Keratinocyte (primary cell): ENCODE measurements around the gene NANOS3. TPM values are rescaled to one million over a fixed set of nuclear protein-coding genes. Genes with fewer than 3 reads are reported as not detected.

Source experiments
- DNase-seq: peaks from one replicate; pipeline ENCODE4 v3.0.0-alpha.2; 2011; ENCODE audit warnings: low read depth, missing footprints, low spot score
- FAIRE-seq: peaks from 2 replicates; lab custom pipeline; 2011; peaks lifted over from hg19 to GRCh38; lab: Jason Lieb, UNC
- H2AFZ ChIP-seq: 2 replicates; pipeline ENCODE4 v1.6.0; 2012; ENCODE audit warnings: low read length, control low read depth, inconsistent platforms; ENCODE audit not compliant: control insufficient read depth
- H3K27ac ChIP-seq: 2 replicates; pipeline ENCODE4 v1.5.1; 2011; ENCODE audit warnings: low read length; ENCODE audit not compliant: control insufficient read depth, insufficient read depth
- H3K27me3 ChIP-seq: 3 replicates; pipeline ENCODE4 v1.6.0; 2011; ENCODE audit warnings: low read length; ENCODE audit not compliant: control insufficient read depth, insufficient read depth; ENCODE audit errors: extremely low read depth
- H3K36me3 ChIP-seq, 2 experiments: 2 replicates in 1 of 2; 3 replicates in 1 of 2; pipeline ENCODE4 v1.5.1; 2011; ENCODE audit warnings: low read length in 2 of 2, mild to moderate bottlenecking in 1 of 2; ENCODE audit not compliant: control insufficient read depth in 2 of 2, insufficient read depth in 2 of 2; ENCODE audit errors: extremely low read depth in 1 of 2
- H3K4me1 ChIP-seq: 3 replicates; pipeline ENCODE4 v1.5.1; 2011; ENCODE audit warnings: low read length; ENCODE audit not compliant: control insufficient read depth, insufficient read depth; ENCODE audit errors: extremely low read depth
- H3K4me2 ChIP-seq: 3 replicates; pipeline ENCODE4 v1.6.0; 2011; ENCODE audit warnings: low read depth, low read length; ENCODE audit not compliant: control insufficient read depth, insufficient read depth; ENCODE audit errors: extremely low read depth
- H3K4me3 ChIP-seq, 3 experiments: fragments of 200-600 bp in 1 of 3; sonication (generic) in 1 of 3; 2 replicates in 2 of 3; 3 replicates in 1 of 3; pipeline ENCODE4 v1.5.1; 2011 to 2016; ENCODE audit warnings: low read length in 3 of 3, mild to moderate bottlenecking in 3 of 3, control low read depth in 2 of 3, inconsistent platforms in 1 of 3, low read depth in 1 of 3, mixed read lengths in 1 of 3, mixed run types in 1 of 3, moderate library complexity in 1 of 3; ENCODE audit not compliant: control insufficient read depth in 2 of 3, insufficient read depth in 2 of 3; ENCODE audit errors: extremely low read depth in 1 of 3
- H3K79me2 ChIP-seq: 2 replicates; pipeline ENCODE4 v1.6.0; 2012; ENCODE audit warnings: low read length; ENCODE audit not compliant: control insufficient read depth, insufficient read depth
- H3K9ac ChIP-seq: 3 replicates; pipeline ENCODE4 v1.6.0; 2011; ENCODE audit warnings: low read length; ENCODE audit not compliant: control insufficient read depth, insufficient read depth; ENCODE audit errors: extremely low read depth
- H3K9me1 ChIP-seq: 3 replicates; pipeline ENCODE4 v1.6.0; 2011; ENCODE audit warnings: low read length; ENCODE audit not compliant: control insufficient read depth, insufficient read depth; ENCODE audit errors: extremely low read depth
- H3K9me3 ChIP-seq: 2 replicates; pipeline ENCODE4 v1.5.1; 2012; ENCODE audit warnings: low read depth, low read length; ENCODE audit not compliant: control insufficient read depth
- H4K20me1 ChIP-seq: 3 replicates; pipeline ENCODE4 v1.6.0; 2011; ENCODE audit warnings: low read length; ENCODE audit not compliant: control insufficient read depth, insufficient read depth; ENCODE audit errors: extremely low read depth
- CTCF ChIP-seq, 3 experiments: IDR thresholded peaks in 1 of 3; conservative IDR thresholded peaks in 1 of 3; optimal IDR thresholded peaks in 1 of 3; 2 replicates in 2 of 3; 3 replicates in 1 of 3; pipeline versions ENCODE3 to v1.5.1; 2011; ENCODE audit warnings: low read length in 3 of 3, mild to moderate bottlenecking in 3 of 3, moderate library complexity in 2 of 3, control low read depth in 1 of 3, inconsistent platforms in 1 of 3; ENCODE audit not compliant: insufficient read depth in 2 of 3; ENCODE audit errors: extremely low read depth in 1 of 3
- EZH2 ChIP-seq: IDR thresholded peaks from one replicate; pipeline ENCODE4 v1.6.1; 2012; ENCODE audit warnings: inconsistent platforms, mild to moderate bottlenecking, low read length, moderate library complexity
- dilution Hi-C: fragments of 300-500 bp; cut with MboI; formaldehyde crosslinking; loops from one replicate; pipeline ENCODE4 v1.7.0; 2020; ENCODE audit warnings: low sequenced_read_pairs; ENCODE audit not compliant: extremely low pct_ligation_motif_present
- polyA plus RNA-seq, 5 experiments: library from polyadenylated mRNA; depleted of rRNA in 3 of 5; stranded (reverse) in 3 of 5; stranded (forward) in 1 of 5; unstranded in 1 of 5; fragments of >200 nt; gene quantifications; 1 replicate in 1 of 5; 2 replicates in 3 of 5; 3 replicates in 1 of 5; pipeline versions ENCODE4 v1.2.1 to v1.2.3, GENCODE V29; 2011 to 2012; ENCODE audit warnings: missing spikeins in 2 of 5, low read depth in 1 of 5, low replicate concordance in 1 of 5

Gene NANOS3
- polyA plus RNA-seq, 1 donor (not counting 4 experiments of a cell fraction or from before 2014, with no cell fraction given), result 0.18 TPM

DNA sequence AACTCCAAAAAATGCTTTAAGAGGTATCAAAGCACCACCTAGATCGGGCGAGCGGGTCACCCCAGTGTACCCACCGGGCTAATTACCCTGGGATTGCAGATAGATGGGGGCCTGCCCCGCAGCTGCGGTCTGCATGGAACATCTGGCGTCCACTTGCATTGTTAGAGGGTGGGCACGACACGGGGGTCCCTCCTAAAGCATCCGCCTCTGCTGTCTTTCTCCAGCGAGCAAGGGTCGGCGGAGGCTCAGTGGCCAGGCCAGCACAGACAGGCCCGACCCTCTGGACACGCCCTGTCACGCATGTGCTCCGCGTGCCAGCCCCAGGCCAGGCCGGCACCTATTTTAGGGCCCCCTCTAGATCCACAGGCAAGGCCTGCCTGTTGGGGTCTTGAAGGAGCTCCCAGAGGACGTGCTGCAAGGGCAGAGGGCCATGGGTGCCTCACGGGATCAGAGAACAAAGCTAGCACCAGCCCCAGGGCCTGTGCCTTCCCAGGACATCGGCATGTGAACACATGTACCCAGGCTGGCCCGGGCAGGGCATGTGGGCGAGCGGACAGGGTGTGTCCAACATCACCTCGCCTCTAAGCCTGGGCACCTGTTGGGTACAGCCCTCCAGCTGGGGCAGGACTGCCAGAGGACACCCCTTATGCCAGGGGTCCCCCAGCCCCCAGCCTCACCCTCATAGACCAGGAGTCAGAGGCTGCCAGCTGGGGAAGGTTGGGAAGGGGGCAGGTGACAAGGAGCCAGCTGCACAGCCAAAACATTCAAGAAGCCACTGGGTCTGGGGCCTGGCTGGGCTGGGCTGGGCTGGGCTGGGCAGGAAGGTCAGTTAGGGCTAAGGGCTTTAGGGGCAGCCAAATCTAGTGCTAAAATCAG, 35.6 kb upstream of the NANOS3 start:
- H3K9ac ChIP-seq, result peak overlapping the region; percentile 99
- peaks cover 27 to 37% of the 10 kb centered on the region in 2 experiments for H3K36me3 ChIP-seq
- H3K4me2 ChIP-seq, result peak overlapping the region; percentile 93
- peak overlapping the region; percentile 88 to 98 (median 97) for H3K4me3 ChIP-seq
- H3K9me1 ChIP-seq, result no peaks in the 10 kb centered on the region
- H3K27me3 ChIP-seq, result no peaks in the 10 kb centered on the region
- dilution Hi-C loops, result no loop called here
- no peak for DNase-seq
- TF ChIP-seq EZH2, result no peak
- TF ChIP-seq CTCF (optimal IDR thresholded peaks at IDR 0.05 in 1 of 3, IDR thresholded peaks at IDR 0.05 in 1 of 3, conservative IDR thresholded peaks at IDR 0.05 in 1 of 3; ENCODE audit: extremely low read depth in 1 of 3, insufficient read depth in 2 of 3, low read length in 3 of 3), result no peak
- H3K4me1 ChIP-seq, result peaks cover 43% of the 10 kb centered on the region
- H2AFZ ChIP-seq, result no peak overlapping the region
- no peaks in the 10 kb centered on the region for H3K9me3 ChIP-seq
- FAIRE-seq, result no peak
- H3K79me2 ChIP-seq, result peaks cover 54% of the 10 kb centered on the region
- peaks cover 37% of the 10 kb centered on the region for H4K20me1 ChIP-seq
- peak overlapping the region; percentile 96 for H3K27ac ChIP-seq

DNA sequence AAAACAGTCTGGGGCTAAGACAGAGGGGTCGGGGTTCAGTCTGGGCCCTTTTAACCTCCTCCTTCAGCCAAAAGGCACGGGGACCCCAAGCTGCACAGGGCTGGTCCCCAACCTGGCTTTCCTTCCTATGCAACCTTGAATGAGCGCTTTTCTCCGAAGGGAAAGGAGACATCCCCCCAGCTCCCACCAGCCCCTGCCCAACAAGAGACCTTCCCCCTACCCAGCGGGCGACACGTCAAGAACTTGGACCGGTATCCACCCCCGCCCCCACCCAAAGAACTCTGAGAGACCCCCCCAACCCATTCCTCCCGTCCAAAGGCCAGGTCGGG, 35.0 kb upstream of the NANOS3 start:
- Histone ChIP-seq H3K4me2 (peak overlapping the region; percentile 93), H2AFZ (no peak overlapping the region), H3K9ac (peak overlapping the region; percentile 99), H3K9me3 (no peaks in the 10 kb centered on the region), H3K27ac (peak overlapping the region; percentile 96), H3K36me3 (peaks cover 21 to 33% of the 10 kb centered on the region in 2 experiments), H4K20me1 (peaks cover 31% of the 10 kb centered on the region), H3K9me1 (no peaks in the 10 kb centered on the region), H3K4me3 (peak overlapping the region; percentile 88 to 98 (median 97)), H3K79me2 (peaks cover 53% of the 10 kb centered on the region), H3K4me1 (peaks cover 48% of the 10 kb centered on the region), H3K27me3 (no peaks in the 10 kb centered on the region)
- TF ChIP-seq CTCF (optimal IDR thresholded peaks at IDR 0.05 in 1 of 3, IDR thresholded peaks at IDR 0.05 in 1 of 3, conservative IDR thresholded peaks at IDR 0.05 in 1 of 3; ENCODE audit: extremely low read depth in 1 of 3, insufficient read depth in 2 of 3, low read length in 3 of 3) (no peak), EZH2 (no peak)
- FAIRE-seq, result no peak
- dilution Hi-C loops, result no loop called here
- no peak for DNase-seq
